HFF-Myc (cell line): Measurements from ENCODE around the gene PIK3CG.
"Not testable (repeated sequence)": the region's sequence is repeated elsewhere in the genome, so short reads cannot be mapped to it uniquely, and the experiment has no call there.

Source experiments
- DNase-seq: peaks from one replicate; pipeline ENCODE4 v3.0.0-alpha.2; 2011; ENCODE audit warnings: low read depth; ENCODE audit errors: extremely low read depth
- H3K4me3 ChIP-seq: replicated peaks from 2 replicates; pipeline ENCODE4 v1.5.1; 2011; ENCODE audit warnings: low read depth, mild to moderate bottlenecking, control low read depth, low read length
- TF ChIP-seq, protein P1 (sequence below): IDR thresholded peaks from 2 replicates; pipeline ENCODE4 v1.5.1; 2012; ENCODE audit warnings: mild to moderate bottlenecking, low read depth, low read length, control low read depth; ENCODE audit errors: missing control alignments

PIK3CG gene

DNA sequence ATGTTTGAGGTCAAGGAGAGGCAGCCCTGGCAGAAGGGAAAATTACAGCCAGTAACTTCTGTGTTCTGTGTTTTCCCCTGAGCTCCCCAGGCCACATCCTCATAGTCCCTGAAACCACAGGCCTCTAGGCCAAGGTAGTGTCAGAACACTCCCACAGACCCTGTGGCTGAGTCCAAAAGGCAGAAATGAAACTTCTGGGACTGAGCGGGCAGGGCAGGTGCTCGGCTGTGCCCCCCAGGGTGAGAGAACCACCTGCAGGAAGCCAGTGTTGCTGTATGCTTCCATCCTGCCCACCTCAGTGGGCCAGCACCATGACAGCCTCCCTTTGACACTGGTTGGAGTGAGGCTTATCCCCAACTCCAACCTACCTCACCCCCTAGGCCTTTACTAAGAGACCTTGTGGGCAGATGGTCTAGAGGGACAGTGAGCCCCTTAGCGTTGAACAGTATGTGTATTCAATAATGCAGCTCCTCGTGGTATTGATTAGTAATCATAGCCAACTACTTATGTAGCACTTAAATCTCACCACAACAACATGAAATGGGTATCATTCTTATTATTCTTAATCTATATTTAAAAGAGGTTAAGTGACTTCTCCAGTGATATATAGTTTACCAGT is 30.3 kb downstream of the PIK3CG start:
- no peak overlapping the region for H3K4me3 ChIP-seq
- TF ChIP-seq, protein P1, sequence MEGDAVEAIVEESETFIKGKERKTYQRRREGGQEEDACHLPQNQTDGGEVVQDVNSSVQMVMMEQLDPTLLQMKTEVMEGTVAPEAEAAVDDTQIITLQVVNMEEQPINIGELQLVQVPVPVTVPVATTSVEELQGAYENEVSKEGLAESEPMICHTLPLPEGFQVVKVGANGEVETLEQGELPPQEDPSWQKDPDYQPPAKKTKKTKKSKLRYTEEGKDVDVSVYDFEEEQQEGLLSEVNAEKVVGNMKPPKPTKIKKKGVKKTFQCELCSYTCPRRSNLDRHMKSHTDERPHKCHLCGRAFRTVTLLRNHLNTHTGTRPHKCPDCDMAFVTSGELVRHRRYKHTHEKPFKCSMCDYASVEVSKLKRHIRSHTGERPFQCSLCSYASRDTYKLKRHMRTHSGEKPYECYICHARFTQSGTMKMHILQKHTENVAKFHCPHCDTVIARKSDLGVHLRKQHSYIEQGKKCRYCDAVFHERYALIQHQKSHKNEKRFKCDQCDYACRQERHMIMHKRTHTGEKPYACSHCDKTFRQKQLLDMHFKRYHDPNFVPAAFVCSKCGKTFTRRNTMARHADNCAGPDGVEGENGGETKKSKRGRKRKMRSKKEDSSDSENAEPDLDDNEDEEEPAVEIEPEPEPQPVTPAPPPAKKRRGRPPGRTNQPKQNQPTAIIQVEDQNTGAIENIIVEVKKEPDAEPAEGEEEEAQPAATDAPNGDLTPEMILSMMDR = no peak
- no peak for DNase-seq

GRCh38 chr7:106896231-106896630 is 31.1 kb downstream of the PIK3CG start:
- TF ChIP-seq, protein P1 = no peak
- no peak for DNase-seq
- no peak overlapping the region for H3K4me3 ChIP-seq

- H3K4me3 ChIP-seq, DNase-seq: not testable (repeated sequence)
Observed at GRCh38 chr7:106897553-106897952, 32.5 kb downstream of the PIK3CG start.

DNA sequence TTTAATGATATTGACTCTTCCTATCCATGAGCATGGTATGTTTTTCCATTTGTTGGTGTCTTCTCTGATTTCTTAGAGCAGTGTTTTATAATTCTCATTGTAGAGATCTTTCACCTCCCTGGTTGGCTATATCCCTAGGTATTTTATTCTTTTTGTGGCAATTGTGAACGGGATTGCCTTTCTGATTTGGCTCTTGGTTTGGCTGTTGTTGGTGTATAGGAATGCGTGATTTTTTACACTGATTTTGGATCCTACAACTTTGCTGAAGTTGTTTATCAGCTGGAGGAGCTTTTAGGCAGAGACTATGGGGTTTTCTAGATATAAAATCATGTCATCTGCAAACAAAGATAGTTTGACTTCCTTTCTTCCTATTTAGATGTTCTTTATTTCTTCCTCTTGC is 33.9 kb downstream of the PIK3CG start:
- not testable (repeated sequence) for H3K4me3 ChIP-seq, DNase-seq

DNA sequence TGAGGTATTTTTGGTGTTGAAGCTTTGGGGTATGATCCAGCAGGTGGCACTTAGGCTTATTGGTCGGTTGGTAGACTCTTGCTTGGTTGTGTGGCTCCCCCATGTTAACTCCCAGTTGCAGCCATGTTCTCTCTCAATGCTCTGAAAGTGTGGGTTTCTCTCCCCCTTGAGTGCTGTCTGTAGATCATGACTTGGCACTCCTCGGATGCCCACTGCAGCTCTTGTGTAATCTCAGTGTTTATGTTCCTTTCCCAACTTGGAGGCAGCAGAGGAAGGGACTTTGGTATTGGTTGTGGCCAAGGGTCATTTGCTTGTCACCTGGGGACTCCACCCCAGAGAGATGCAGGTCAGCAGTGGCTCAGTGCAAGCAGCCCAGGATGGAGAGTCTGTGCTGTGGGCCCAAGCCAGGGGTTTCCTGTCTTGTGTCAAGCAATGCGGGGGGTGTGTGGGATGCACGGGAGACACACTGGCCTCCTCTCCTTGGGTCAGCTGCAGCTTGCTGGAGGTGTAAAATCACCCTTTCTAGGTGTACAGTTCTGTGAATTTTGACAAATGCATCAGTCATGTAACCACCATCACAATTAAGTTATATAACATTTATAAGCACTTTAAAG is 36.9 kb downstream of the PIK3CG start:
- TF ChIP-seq, protein P1 = no peak
- H3K4me3 ChIP-seq = no peak overlapping the region
- DNase-seq = no peak

GRCh38 chr7:106905734-106906133 is 40.7 kb downstream of the PIK3CG start:
- TF ChIP-seq, protein P1 = no peak
- no peak for DNase-seq
- H3K4me3 ChIP-seq = no peak overlapping the region

GRCh38 chr7:106911959-106912358 is 46.9 kb downstream of the PIK3CG start:
- H3K4me3 ChIP-seq = no peak overlapping the region
- TF ChIP-seq, protein P1 = no peak
- DNase-seq = no peak
